ENCODE measurements around the gene ATXN1.

DNA sequence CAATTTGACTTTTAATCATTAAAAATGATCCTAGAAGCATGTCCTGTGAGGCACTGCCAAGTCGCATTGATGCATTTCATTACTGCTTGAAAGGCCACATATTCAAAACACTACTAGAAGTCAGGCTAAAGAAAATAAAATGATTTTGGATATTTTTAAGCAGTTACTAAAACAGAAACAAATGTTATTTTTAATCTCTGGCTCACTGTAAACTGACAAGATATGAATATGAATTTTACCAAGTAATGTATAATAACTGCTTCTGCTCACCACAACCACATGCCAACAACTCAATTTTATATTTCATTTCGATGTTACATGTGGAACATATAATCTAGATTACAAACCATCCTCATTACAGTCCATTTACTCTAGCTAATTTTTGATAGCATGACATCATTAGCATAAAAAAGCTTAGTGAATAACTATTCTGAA lies 90.6 kb downstream of the ATXN1 start:
- no peak for TF ChIP-seq EZH2 (IDR thresholded peaks at IDR 0.05; ENCODE audit: low read length, unreplicated experiment)
- TF ChIP-seq, protein P1, sequence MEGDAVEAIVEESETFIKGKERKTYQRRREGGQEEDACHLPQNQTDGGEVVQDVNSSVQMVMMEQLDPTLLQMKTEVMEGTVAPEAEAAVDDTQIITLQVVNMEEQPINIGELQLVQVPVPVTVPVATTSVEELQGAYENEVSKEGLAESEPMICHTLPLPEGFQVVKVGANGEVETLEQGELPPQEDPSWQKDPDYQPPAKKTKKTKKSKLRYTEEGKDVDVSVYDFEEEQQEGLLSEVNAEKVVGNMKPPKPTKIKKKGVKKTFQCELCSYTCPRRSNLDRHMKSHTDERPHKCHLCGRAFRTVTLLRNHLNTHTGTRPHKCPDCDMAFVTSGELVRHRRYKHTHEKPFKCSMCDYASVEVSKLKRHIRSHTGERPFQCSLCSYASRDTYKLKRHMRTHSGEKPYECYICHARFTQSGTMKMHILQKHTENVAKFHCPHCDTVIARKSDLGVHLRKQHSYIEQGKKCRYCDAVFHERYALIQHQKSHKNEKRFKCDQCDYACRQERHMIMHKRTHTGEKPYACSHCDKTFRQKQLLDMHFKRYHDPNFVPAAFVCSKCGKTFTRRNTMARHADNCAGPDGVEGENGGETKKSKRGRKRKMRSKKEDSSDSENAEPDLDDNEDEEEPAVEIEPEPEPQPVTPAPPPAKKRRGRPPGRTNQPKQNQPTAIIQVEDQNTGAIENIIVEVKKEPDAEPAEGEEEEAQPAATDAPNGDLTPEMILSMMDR (conservative IDR thresholded peaks at IDR 0.05; ENCODE audit: low read depth, low read length): no peak

Data from PC-3 (cell line).